Measurements from ENCODE around the gene RFK. TPM values are rescaled to one million over a fixed set of nuclear protein-coding genes. Genes with fewer than 3 reads are reported as not detected.

Gene RFK
- total RNA-seq, 1 donor from 2014 or later: 28.7 TPM

- no peak for FAIRE-seq
These were observed 44.4 kb downstream of the RFK start for GRCh38 chr9:76349865-76350264.

DNA sequence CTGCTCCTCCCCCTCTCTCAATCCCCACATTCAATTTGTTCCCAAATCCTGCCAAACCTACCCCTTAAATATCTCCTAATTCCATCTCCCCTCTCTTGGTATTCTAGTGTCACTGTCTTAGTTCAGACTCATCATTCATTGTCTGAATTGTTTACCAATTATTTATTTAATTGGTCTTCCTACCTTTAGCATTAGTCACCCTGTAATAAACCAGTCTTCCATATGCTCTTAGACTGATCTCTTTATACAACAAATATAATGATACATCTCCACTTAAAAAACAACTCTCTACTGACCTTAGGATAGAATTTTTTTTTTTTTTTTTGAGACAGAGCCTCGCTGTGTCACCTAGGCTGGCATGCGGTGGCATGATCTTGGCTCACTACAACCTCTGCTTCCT, 51.4 kb downstream of the RFK start:
- DNase-seq (ENCODE audit: low read depth): peak; percentile 21
- H3K4me3 ChIP-seq (ENCODE audit: low read depth, low read length): no peak overlapping the region
- H3K27me3 ChIP-seq (ENCODE audit: control insufficient read depth, insufficient read depth, low read length): no peaks in the 10 kb centered on the region
- H3K36me3 ChIP-seq (ENCODE audit: control insufficient read depth, insufficient read depth, low read length): no peaks in the 10 kb centered on the region
- TF ChIP-seq CTCF (IDR thresholded peaks at IDR 0.05; ENCODE audit: insufficient read depth, low read length, severe bottlenecking): no peak
- FAIRE-seq: no peak

More at GRCh38 chr9:76349865-76350264, 44.4 kb downstream of the RFK start:
- no peak for DNase-seq (ENCODE audit: low read depth)
- H3K27me3 ChIP-seq (ENCODE audit: control insufficient read depth, insufficient read depth, low read length): peaks cover 3% of the 10 kb centered on the region
- no peak overlapping the region for H3K4me3 ChIP-seq (ENCODE audit: low read depth, low read length)
- no peak for TF ChIP-seq CTCF (IDR thresholded peaks at IDR 0.05; ENCODE audit: insufficient read depth, low read length, severe bottlenecking)
- H3K36me3 ChIP-seq (ENCODE audit: control insufficient read depth, insufficient read depth, low read length): no peaks in the 10 kb centered on the region

GRCh38 chr9:76342201-76342600, 52.0 kb downstream of the RFK start:
- FAIRE-seq (no peak), DNase-seq (ENCODE audit: low read depth) (peak; percentile 65)
- Histone ChIP-seq H3K36me3 (ENCODE audit: control insufficient read depth, insufficient read depth, low read length) (no peaks in the 10 kb centered on the region), H3K4me3 (ENCODE audit: low read depth, low read length) (no peak overlapping the region), H3K27me3 (ENCODE audit: control insufficient read depth, insufficient read depth, low read length) (no peaks in the 10 kb centered on the region)
- TF ChIP-seq CTCF (IDR thresholded peaks at IDR 0.05; ENCODE audit: insufficient read depth, low read length, severe bottlenecking): no peak

DNA sequence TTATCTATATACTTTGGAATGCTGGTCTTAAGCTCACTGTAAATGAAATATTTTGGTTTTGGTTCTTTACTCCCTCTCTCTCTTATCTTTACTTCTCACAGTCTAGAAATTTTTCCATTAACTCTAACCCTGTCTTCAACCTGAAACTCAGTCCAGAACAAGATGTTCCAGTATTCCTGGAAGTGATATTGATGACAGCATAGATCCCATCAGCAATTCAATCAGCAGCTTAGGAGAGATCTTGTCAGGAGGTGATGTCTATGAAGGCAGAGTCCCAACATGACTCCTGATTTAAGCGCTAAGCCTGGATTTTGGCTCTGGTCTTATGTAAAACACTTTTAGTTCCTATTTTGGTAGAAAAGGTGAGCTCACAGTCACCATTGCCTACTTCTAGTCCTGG, 52.6 kb downstream of the RFK start:
- DNase-seq (ENCODE audit: low read depth) (no peak), FAIRE-seq (no peak)
- no peak for TF ChIP-seq CTCF (IDR thresholded peaks at IDR 0.05; ENCODE audit: insufficient read depth, low read length, severe bottlenecking)
- H3K36me3 ChIP-seq (ENCODE audit: control insufficient read depth, insufficient read depth, low read length): no peaks in the 10 kb centered on the region
- H3K27me3 ChIP-seq (ENCODE audit: control insufficient read depth, insufficient read depth, low read length): no peaks in the 10 kb centered on the region
- H3K4me3 ChIP-seq (ENCODE audit: low read depth, low read length): no peak overlapping the region

- DNase-seq (ENCODE audit: low read depth): no peak
- Histone ChIP-seq H3K27me3 (ENCODE audit: control insufficient read depth, insufficient read depth, low read length) (no peaks in the 10 kb centered on the region), H3K36me3 (ENCODE audit: control insufficient read depth, insufficient read depth, low read length) (no peaks in the 10 kb centered on the region), H3K4me3 (ENCODE audit: low read depth, low read length) (no peak overlapping the region)
- FAIRE-seq: no peak
- TF ChIP-seq CTCF (IDR thresholded peaks at IDR 0.05; ENCODE audit: insufficient read depth, low read length, severe bottlenecking): no peak
These were observed 55.8 kb downstream of the RFK start for GRCh38 chr9:76338418-76338817.

DNA sequence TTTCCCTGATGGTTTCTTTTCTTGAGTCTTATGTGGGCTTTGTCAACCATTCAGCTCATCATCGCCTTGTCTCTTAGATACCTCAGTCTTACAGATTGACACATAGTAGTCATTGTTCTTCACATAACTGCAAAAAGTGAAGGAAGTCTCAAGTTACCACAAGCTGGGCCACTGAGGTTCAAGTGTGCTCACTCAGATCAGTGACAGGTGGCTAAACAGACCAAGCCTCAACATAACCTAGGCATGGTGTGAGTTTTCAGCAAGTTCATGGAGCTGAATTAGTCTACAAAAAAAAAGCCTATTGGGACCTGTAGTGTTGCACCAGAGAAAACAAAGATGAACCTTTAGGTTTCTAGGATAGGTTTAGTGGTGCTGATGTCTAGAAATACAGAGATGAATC, 58.2 kb downstream of the RFK start:
- no peak for TF ChIP-seq CTCF (IDR thresholded peaks at IDR 0.05; ENCODE audit: insufficient read depth, low read length, severe bottlenecking)
- FAIRE-seq (no peak), DNase-seq (ENCODE audit: low read depth) (no peak)
- no peaks in the 10 kb centered on the region for H3K27me3 ChIP-seq (ENCODE audit: control insufficient read depth, insufficient read depth, low read length)
- H3K36me3 ChIP-seq (ENCODE audit: control insufficient read depth, insufficient read depth, low read length): no peaks in the 10 kb centered on the region
- H3K4me3 ChIP-seq (ENCODE audit: low read depth, low read length): no peak overlapping the region

Data from bronchial epithelial cell (primary cell).